OCI-LY7 (cell line): ENCODE results near the gene WDR90. TPM values are rescaled to one million over a fixed set of nuclear protein-coding genes. Genes with fewer than 3 reads are reported as not detected.
A peak's percentile ranks its signal among the peaks of the same experiment; 100 is the strongest.

Source experiments
- Bru-seq: library from RNA; stranded (reverse); fragments of 400-500 nt; gene quantifications from one replicate; lab custom pipeline; 2021; lab: Mats Ljungman, UMichigan
- BruChase-seq, 2 experiments: library from RNA; stranded (reverse); fragments of 400-500 nt; gene quantifications; one replicate each; lab custom pipeline; 2021; lab: Mats Ljungman, UMichigan
- BruUV-seq: library from RNA; stranded (reverse); fragments of 400-500 nt; replicated peaks from 2 replicates; lab custom pipeline; 2021; lab: Mats Ljungman, UMichigan
- CTCF ChIA-PET: fragments of 300-600 bp; sonication (Branson Sonifier 250); formaldehyde crosslinking; loops from one replicate; lab custom pipeline; 2022; ENCODE audit warnings: antibody characterized with exemption; ENCODE audit not compliant: unreplicated experiment; lab: Charles Lee
- POLR2A ChIA-PET: fragments of 300-600 bp; sonication (Branson Sonifier 250); formaldehyde crosslinking; loops from one replicate; lab custom pipeline; 2022; ENCODE audit warnings: antibody characterized with exemption; lab: Charles Lee
- DNase-seq: peaks from one replicate; pipeline ENCODE4 v3.0.0-alpha.2; 2015; ENCODE audit warnings: low spot score
- H2AFZ ChIP-seq: fragments of 200-600 bp; sonication (generic), shearing (Covaris generic); 2 replicates; pipeline ENCODE4 v1.6.1; 2014; ENCODE audit warnings: mild to moderate bottlenecking, antibody characterized with exemption, low read length, moderate library complexity
- H3K27ac ChIP-seq: fragments of 200-600 bp; sonication (generic); 2 replicates; pipeline ENCODE4 v1.5.1; 2014; ENCODE audit warnings: mixed run types, low read depth, mild to moderate bottlenecking, moderate library complexity, low read length, inconsistent platforms; ENCODE audit not compliant: poor library complexity, severe bottlenecking
- H3K36me3 ChIP-seq: fragments of 200-600 bp; sonication (generic); 2 replicates; pipeline ENCODE4 v1.6.1; 2014; ENCODE audit warnings: mild to moderate bottlenecking, antibody characterized with exemption, low read length, moderate library complexity, mixed read lengths; ENCODE audit not compliant: insufficient read depth
- H3K4me1 ChIP-seq: fragments of 200-600 bp; sonication (generic); 2 replicates; pipeline ENCODE4 v1.5.1; 2014; ENCODE audit warnings: mild to moderate bottlenecking, low read length; ENCODE audit not compliant: insufficient read depth, poor library complexity, severe bottlenecking
- H3K4me2 ChIP-seq: fragments of 200-600 bp; sonication (generic); 2 replicates; pipeline ENCODE4 v1.6.1; 2014; ENCODE audit warnings: mild to moderate bottlenecking, low read length
- H3K4me3 ChIP-seq: fragments of 200-600 bp; sonication (generic); 2 replicates; pipeline ENCODE4 v1.5.1; 2014; ENCODE audit warnings: mild to moderate bottlenecking, low read depth, low read length; ENCODE audit not compliant: poor library complexity, severe bottlenecking
- H3K79me2 ChIP-seq: fragments of 200-600 bp; sonication (generic); 2 replicates; pipeline ENCODE4 v1.6.1; 2016; ENCODE audit warnings: low read depth, mild to moderate bottlenecking, low read length, moderate library complexity, mixed read lengths; ENCODE audit not compliant: insufficient read depth
- H3K9me2 ChIP-seq: fragments of 200-600 bp; sonication (generic); 2 replicates; pipeline ENCODE4 v1.6.1; 2016; ENCODE audit warnings: mild to moderate bottlenecking, low read length, mixed read lengths; ENCODE audit not compliant: insufficient read depth
- H3K9me3 ChIP-seq: fragments of 200-600 bp; sonication (generic); 2 replicates; pipeline ENCODE4 v1.6.1; 2014; ENCODE audit warnings: mild to moderate bottlenecking, mixed run types, low read length, mixed read lengths
- H4K20me1 ChIP-seq: fragments of 200-600 bp; sonication (generic); 2 replicates; pipeline ENCODE4 v1.6.1; 2014; ENCODE audit warnings: mild to moderate bottlenecking, antibody characterized with exemption, low read length, moderate library complexity, mixed read lengths; ENCODE audit not compliant: insufficient read depth
- CTCF ChIP-seq: fragments of 200-600 bp; sonication (generic); conservative IDR thresholded peaks from 2 replicates; pipeline ENCODE4 v1.5.1; 2014; ENCODE audit warnings: mild to moderate bottlenecking, antibody characterized with exemption, low read length, moderate library complexity, mixed read lengths
- EZH2phosphoT487 ChIP-seq: fragments of 200-600 bp; sonication (generic); IDR thresholded peaks from 2 replicates; pipeline ENCODE4 v1.6.1; 2018; ENCODE audit warnings: low read depth, borderline replicate concordance, mild to moderate bottlenecking, mixed run types, antibody characterized with exemption, low read length, moderate library complexity, mixed read lengths
- intact Hi-C: fragments of 100-400 bp; cut with micrococcal nuclease; formaldehyde crosslinking; loops from one replicate; pipeline ENCODE4 v1.10.0; 2022; ENCODE audit not compliant: unreplicated experiment
- long read RNA-seq: library from polyadenylated mRNA; stranded (forward); transcript quantifications from one replicate; pipeline ENCODE4 v2.0.0, GENCODE V29; 2022
- total RNA-seq, 2 experiments: library from RNA; depleted of rRNA in 1 of 2; stranded (reverse); fragments of >200 nt in 1 of 2; shearing (Covaris generic) in 1 of 2; gene quantifications; 2 replicates each; pipeline ENCODE4 v1.2.3, GENCODE V29; 2014 to 2022

Gene WDR90
- 77.6 and 110 TPM in 2 replicates for total RNA-seq (2014; rRNA removed; shearing (Covaris generic))
- 143 and 153 TPM in 2 replicates for total RNA-seq (2022)
- percentile 56 among the genes with signal in this experiment for Bru-seq, nascent RNA
- percentile 85 among the genes with signal in this experiment for BruChase-seq, experiment 1, labeled RNA remaining after a 6-hour chase
- BruChase-seq, experiment 2, labeled RNA remaining after a 2-hour chase, result percentile 77 among the genes with signal in this experiment
- long read RNA-seq, partial matches to known transcripts, result 41 of 196 reads
- long read RNA-seq, other reads (novel, unspliced or antisense), result 150 of 196 reads

- H3K4me1 ChIP-seq, result peaks cover 25% of the 10 kb centered on the region
- TSS peak; percentile 75 for BruUV-seq
- POLR2A ChIA-PET, result no interaction called here
- CTCF ChIA-PET, result no interaction called here
- H3K4me3 ChIP-seq, result peak within 1 kb of the TSS; percentile 70
- H3K79me2 ChIP-seq, result peaks cover 4% of the 10 kb centered on the region; the same call in 1 of the 2 replicates
- H3K4me2 ChIP-seq, result peak within 1 kb of the TSS; percentile 77
- intact Hi-C loops, result loop anchor here (2.0 kb wide), 1 partner anchor 20 kb away; the partner anchor contains the start of gene RHOT2
- peak; percentile 94 for DNase-seq
- H4K20me1 ChIP-seq, result no peaks in the 10 kb centered on the region
- no peaks in the 10 kb centered on the region for H3K9me3 ChIP-seq
- peak within 1 kb of the TSS; percentile 13; the same call in 1 of the 2 replicates for H2AFZ ChIP-seq
- no peak for TF ChIP-seq EZH2phosphoT487
- no peak for TF ChIP-seq CTCF
- peaks cover 16% of the 10 kb centered on the region for H3K36me3 ChIP-seq
- H3K27ac ChIP-seq, result peak within 1 kb of the TSS; percentile 66
- H3K9me2 ChIP-seq, result no peaks in the 10 kb centered on the region
Observed at GRCh38 chr16:648781-649589, at the start of gene WDR90. WDR90 (plus strand) TSS chr16:649365; CDS start chr16:649417, 52 bp downstream.

- ChIA-PET CTCF (interaction anchor here (0.6 kb wide), 1 partner anchor 52 kb away, joined by 3 read pairs; no protein-coding TSS in a partner anchor), POLR2A (no interaction called here)
- peaks cover 16% of the 10 kb centered on the region for H3K36me3 ChIP-seq
- H3K4me1 ChIP-seq, result no peaks in the 10 kb centered on the region
- peak; percentile 39 for DNase-seq
- intact Hi-C loops, result loop anchor here (1.0 kb wide), 1 partner anchor 21 kb away; no protein-coding TSS in a partner anchor
- no peak overlapping the region for H2AFZ ChIP-seq
- 0 out of 2 replicates have a peak, but pooled peaks cover 5% of the 10 kb centered on the region for H3K9me3 ChIP-seq
- no peaks in the 10 kb centered on the region for H3K9me2 ChIP-seq
- H4K20me1 ChIP-seq, result no peaks in the 10 kb centered on the region
- no peak overlapping the region for H3K4me2 ChIP-seq
- BruUV-seq, result no TSS peak
- no peak overlapping the region for H3K4me3 ChIP-seq
- TF ChIP-seq EZH2phosphoT487, result no peak
- TF ChIP-seq CTCF, result peak; percentile 71
- H3K79me2 ChIP-seq, result no peaks in the 10 kb centered on the region
- no peak overlapping the region for H3K27ac ChIP-seq
Observed at GRCh38 chr16:600781-601180, 48.4 kb upstream of the WDR90 start.
